GM23248 (cell line): ENCODE measurements around the gene WDR76.

ENCODE experiments used
- EZH2 ChIP-seq: fragments of 200-600 bp; sonication (generic); IDR thresholded peaks from 2 replicates; pipeline ENCODE4 v1.6.1; 2018; ENCODE audit warnings: antibody characterized with exemption, mild to moderate bottlenecking; ENCODE audit not compliant: insufficient read depth, poor library complexity, severe bottlenecking
- EZH2phosphoT487 ChIP-seq: fragments of 200-600 bp; sonication (generic); IDR thresholded peaks from 2 replicates; pipeline ENCODE4 v1.6.1; 2018; ENCODE audit warnings: antibody characterized with exemption, moderate library complexity, mild to moderate bottlenecking, low read depth; ENCODE audit not compliant: insufficient read depth

DNA sequence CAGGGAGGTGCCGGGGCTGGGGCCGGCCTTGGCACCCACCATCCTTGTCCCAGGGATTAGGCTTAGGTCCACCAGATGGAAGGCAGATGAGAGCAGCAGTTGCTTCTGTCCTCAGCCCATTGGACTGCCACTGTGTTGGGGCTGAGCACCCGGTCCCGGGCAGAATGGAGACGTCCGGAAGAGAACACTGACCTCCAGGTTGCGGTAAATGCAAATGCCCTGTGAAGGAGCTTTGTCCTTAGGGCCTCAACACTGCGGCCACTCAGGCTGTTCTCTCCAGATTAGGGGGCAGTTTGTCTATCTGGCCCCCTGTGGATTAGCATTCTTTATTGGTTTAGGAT, 26.9 kb upstream of the WDR76 start, which contains the start of gene SERINC4:
- TF ChIP-seq EZH2 (no peak), EZH2phosphoT487 (no peak)
